ENCODE data around the gene PI4KA. TPM values are rescaled to one million over a fixed set of nuclear protein-coding genes. Genes with fewer than 3 reads are reported as not detected.

Gene PI4KA
- total RNA-seq, 2 donors from 2014 or later = 85.4 to 112 TPM

GRCh38 chr22:20752873-20753272, 105.7 kb downstream of the PI4KA start:
- peaks cover 0 to 35% of the 10 kb centered on the region in 2 donors for H3K4me1 ChIP-seq (ENCODE audit: control insufficient read depth in 1 of 2, low read depth in 2 of 2)
- H3K4me3 ChIP-seq = no peak overlapping the region
- no peaks in the 10 kb centered on the region for H3K27me3 ChIP-seq (replicated peaks; ENCODE audit: insufficient read depth)
- ATAC-seq (ENCODE audit: insufficient number of reproducible peaks, low FRiP score, low read depth) (no peak), DNase-seq (ENCODE audit: low spot score) (no peak)
- peaks cover 14% of the 10 kb centered on the region for H3K36me3 ChIP-seq
- no peak overlapping the region for H3K27ac ChIP-seq
- no peaks in the 10 kb centered on the region for H3K9me3 ChIP-seq
- no peak for TF ChIP-seq CTCF (IDR thresholded peaks at IDR 0.05)

GRCh38 chr22:20752104-20752741, 106.4 kb downstream of the PI4KA start:
- TF ChIP-seq CTCF (IDR thresholded peaks at IDR 0.05) = no peak
- ATAC-seq (ENCODE audit: insufficient number of reproducible peaks, low FRiP score, low read depth) (no peak), DNase-seq (ENCODE audit: low spot score) (no peak)
- H3K4me1 ChIP-seq (ENCODE audit: control insufficient read depth in 1 of 2, low read depth in 2 of 2) = peaks cover 0 to 35% of the 10 kb centered on the region in 2 donors
- peaks cover 17% of the 10 kb centered on the region for H3K36me3 ChIP-seq
- no peaks in the 10 kb centered on the region for H3K27me3 ChIP-seq (replicated peaks; ENCODE audit: insufficient read depth)
- no peak overlapping the region for H3K4me3 ChIP-seq
- no peak overlapping the region for H3K27ac ChIP-seq
- H3K9me3 ChIP-seq = no peaks in the 10 kb centered on the region

GRCh38 chr22:20751185-20751851, 107.3 kb downstream of the PI4KA start:
- ATAC-seq (ENCODE audit: insufficient number of reproducible peaks, low FRiP score, low read depth) (no peak), DNase-seq (ENCODE audit: low spot score) (no peak)
- H3K4me3 ChIP-seq = no peak overlapping the region
- TF ChIP-seq CTCF (IDR thresholded peaks at IDR 0.05) = no peak
- H3K27me3 ChIP-seq (replicated peaks; ENCODE audit: insufficient read depth) = no peaks in the 10 kb centered on the region
- peaks cover 26% of the 10 kb centered on the region for H3K36me3 ChIP-seq
- peaks cover 0 to 35% of the 10 kb centered on the region in 2 donors for H3K4me1 ChIP-seq (ENCODE audit: control insufficient read depth in 1 of 2, low read depth in 2 of 2)
- peak overlapping the region in 1 of 2 donors; percentile 34 for H3K27ac ChIP-seq
- H3K9me3 ChIP-seq = no peaks in the 10 kb centered on the region

GRCh38 chr22:20750461-20751184, 108.0 kb downstream of the PI4KA start:
- H3K9me3 ChIP-seq = no peaks in the 10 kb centered on the region
- peaks cover 0 to 35% of the 10 kb centered on the region in 2 donors for H3K4me1 ChIP-seq (ENCODE audit: control insufficient read depth in 1 of 2, low read depth in 2 of 2)
- H3K27me3 ChIP-seq (replicated peaks; ENCODE audit: insufficient read depth) = no peaks in the 10 kb centered on the region
- TF ChIP-seq CTCF (IDR thresholded peaks at IDR 0.05) = no peak
- peak overlapping the region in 1 of 2 donors; percentile 34 for H3K27ac ChIP-seq
- ATAC-seq (ENCODE audit: insufficient number of reproducible peaks, low FRiP score, low read depth) (no peak), DNase-seq (ENCODE audit: low spot score) (peak; percentile 32)
- H3K4me3 ChIP-seq = no peak overlapping the region
- H3K36me3 ChIP-seq = peaks cover 26% of the 10 kb centered on the region

GRCh38 chr22:20749453-20749852, 109.2 kb downstream of the PI4KA start:
- DNase-seq (ENCODE audit: low spot score) (no peak), ATAC-seq (ENCODE audit: insufficient number of reproducible peaks, low FRiP score, low read depth) (no peak)
- no peak for TF ChIP-seq CTCF (IDR thresholded peaks at IDR 0.05)
- Histone ChIP-seq H3K27ac (peak overlapping the region in 1 of 2 donors; percentile 67), H3K4me3 (no peak overlapping the region), H3K9me3 (no peaks in the 10 kb centered on the region), H3K27me3 (replicated peaks; ENCODE audit: insufficient read depth) (no peaks in the 10 kb centered on the region), H3K4me1 (ENCODE audit: control insufficient read depth in 1 of 2, low read depth in 2 of 2) (peaks cover 0 to 35% of the 10 kb centered on the region in 2 donors), H3K36me3 (peaks cover 34% of the 10 kb centered on the region)
